ENCODE measurements around the gene PROZ.

PROZ gene

DNA sequence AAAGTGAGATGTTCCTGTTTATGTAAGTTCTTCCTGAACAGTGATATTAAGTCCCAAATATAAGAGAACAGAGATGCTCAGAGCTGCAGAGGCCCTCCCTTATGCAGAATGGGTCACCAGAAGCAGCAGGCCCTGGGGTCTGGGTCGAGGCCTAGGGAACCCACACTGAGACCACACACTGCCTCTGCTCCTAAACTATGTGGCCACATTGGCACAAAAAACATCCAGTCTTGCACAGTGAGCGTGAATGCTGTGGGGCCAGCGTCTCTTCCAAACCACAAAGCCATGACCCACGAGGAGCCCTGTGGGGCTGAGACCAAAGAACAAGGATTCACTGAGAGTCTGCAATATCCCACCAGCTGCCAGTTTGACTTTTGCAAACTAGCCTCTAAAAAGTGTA is 23.6 kb downstream of the PROZ start:
- DNase-seq, result no peak

- no peak for DNase-seq
These were observed 25.1 kb downstream of the PROZ start for GRCh38 chr13:113183450-113184129.

DNA sequence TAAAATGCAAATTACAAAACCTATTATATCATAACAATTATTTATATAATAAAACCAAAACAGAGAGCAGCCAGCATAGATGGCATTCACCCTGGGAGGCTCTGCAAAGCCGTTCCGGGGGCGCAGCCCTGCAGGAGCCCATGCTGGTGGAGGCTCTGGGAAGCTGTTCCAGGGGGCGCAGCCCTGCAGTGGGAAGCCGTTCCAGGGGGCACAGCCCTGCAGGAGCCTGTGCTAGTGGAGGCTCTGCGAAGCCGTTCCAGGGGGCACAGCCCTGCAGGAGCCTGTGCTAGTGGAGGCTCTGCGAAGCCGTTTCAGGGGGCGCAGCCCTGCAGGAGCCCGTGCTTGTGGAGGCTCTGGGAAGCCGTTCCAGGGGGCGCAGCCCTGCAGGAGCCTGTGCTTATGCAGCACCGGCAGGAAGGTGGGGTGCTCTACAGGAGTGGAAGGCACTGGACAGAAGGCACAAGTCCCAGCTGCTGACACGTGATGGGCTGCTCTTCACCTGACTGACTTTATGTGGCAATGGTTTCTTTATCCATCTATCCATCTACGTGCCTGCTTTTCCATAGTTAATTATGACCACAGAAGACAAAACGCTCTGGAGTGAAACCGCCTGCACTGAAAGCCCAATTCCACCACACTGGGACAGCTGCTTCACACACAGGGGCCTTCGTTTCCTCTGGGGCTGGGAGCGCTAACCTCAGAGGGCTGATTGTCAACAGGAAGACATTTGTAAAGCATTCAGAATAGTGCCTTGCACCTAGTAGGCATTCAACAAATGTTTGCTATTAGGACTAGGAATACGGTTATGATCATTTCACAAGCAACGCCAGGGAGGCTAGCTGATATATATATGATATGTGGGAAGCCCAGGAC is 26.4 kb downstream of the PROZ start:
- DNase-seq, result no peak

DNA sequence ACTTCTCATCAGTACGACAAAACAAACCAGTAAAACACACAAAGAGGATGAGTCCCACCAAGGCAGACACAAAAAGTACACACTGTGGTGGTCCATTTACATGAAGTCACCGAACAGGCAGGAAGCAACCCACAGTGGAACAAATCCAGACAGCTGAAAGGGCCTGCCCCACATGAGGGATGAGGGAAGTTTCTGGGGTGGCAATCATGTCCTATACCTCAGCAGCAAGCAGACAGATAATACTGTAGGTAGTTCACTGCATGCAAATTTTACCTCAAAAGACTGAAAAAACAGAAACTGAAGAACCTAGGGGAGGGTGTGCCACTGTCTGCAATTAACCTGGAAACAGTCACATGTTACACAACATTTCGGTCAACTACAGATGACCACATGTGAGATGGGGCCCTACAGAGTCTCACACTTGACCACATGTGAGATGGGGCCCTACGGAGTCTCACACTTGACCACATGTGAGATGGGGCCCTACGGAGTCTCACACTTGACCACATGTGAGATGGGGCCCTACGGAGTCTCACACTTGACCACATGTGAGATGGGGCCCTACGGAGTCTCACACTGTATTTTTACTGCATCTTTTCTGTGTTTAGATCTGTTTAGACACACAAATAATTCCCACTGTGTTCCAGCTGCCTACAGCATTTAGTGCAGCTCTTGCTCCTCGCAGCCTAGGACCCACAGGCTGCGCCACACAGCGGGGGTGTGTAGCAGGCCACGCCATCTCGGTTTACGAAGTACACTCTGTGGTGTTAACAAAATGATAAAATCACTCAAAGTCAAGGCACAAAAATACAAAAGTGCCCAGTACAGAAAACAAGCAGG is 27.8 kb downstream of the PROZ start:
- no peak for DNase-seq

DNA sequence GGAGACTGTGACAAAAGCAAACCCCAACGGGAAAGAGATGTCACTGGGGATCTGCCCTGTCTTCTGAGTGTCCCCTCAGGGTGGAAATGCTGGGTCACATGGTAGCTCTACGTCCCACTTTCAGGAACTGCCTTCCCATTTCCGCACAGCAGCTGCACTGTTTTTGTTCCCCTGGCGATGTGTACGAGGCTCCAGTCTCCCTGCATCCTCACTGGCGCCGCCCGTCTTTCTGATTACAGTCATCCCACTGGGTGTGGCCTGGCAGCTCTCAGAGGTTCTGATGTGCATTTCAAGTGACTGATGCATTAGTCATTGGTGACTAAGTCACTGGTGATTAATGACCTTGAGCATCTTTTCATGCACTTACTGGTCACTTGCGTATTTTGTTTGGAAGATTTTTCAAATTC is 28.8 kb downstream of the PROZ start:
- DNase-seq, result peak; percentile 100

DNA sequence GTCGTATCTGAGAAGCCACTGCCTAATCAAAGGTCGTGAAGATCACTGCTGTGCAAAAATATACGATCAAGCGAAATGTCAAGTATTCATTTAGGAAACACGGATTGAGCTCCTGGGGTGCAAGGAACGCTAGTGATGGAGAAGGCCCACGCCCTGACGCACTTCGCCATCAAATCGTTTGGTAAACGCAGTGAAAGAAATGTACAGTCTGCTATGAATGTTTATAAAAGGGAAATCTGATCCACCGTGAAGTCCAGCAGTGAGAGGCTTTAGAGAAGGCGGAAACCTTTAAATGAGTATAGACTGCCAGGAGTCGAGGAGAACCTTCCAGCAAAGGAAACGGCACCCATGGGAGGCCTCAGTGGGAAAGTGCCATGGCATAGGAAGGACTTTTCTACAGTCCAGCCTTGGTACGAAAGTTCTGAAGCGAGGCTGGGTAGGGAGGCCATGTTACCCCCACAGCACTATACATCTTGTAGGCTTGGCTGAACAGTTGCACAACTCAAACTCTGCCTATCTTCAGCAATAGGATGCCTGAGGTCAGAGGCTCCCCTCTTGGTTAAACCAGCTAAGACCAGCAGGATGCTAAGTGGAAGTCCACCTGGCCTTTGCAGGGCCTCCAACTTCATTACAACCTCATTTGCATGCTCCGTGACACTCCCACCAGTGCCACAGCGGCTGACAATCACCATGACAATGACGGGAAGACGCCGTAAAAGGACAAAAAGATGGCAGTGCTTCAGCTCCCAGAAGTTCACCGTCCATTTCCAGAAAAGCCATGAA is 29.6 kb downstream of the PROZ start:
- DNase-seq, result peak; percentile 26

GRCh38 chr13:113190181-113190580 is 31.7 kb downstream of the PROZ start:
- no peak for DNase-seq

DNA sequence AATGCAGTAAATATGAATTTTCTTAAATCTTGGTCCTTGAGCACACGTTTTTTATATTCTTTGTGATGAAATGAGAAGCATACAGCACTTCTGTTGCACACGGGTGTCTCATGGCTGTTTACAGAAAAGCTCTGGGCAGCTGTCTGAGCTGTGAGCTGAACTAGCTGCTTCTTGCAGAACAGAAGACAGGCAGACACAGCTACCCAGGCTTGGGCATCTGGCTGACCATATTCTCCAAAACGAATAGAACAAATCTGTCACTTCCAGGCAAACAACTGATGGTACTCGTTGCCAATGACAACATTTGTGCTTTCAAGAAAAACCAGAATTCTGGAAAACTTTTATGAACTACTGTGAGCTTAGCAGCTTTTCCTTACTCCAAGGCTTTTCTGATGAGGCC is 33.8 kb downstream of the PROZ start:
- DNase-seq, result no peak

- DNase-seq, result peak; percentile 85
These were observed 34.5 kb downstream of the PROZ start for GRCh38 chr13:113192902-113193301.

- no peak for DNase-seq
These were observed 36.9 kb downstream of the PROZ start for GRCh38 chr13:113195360-113195759.

DNA sequence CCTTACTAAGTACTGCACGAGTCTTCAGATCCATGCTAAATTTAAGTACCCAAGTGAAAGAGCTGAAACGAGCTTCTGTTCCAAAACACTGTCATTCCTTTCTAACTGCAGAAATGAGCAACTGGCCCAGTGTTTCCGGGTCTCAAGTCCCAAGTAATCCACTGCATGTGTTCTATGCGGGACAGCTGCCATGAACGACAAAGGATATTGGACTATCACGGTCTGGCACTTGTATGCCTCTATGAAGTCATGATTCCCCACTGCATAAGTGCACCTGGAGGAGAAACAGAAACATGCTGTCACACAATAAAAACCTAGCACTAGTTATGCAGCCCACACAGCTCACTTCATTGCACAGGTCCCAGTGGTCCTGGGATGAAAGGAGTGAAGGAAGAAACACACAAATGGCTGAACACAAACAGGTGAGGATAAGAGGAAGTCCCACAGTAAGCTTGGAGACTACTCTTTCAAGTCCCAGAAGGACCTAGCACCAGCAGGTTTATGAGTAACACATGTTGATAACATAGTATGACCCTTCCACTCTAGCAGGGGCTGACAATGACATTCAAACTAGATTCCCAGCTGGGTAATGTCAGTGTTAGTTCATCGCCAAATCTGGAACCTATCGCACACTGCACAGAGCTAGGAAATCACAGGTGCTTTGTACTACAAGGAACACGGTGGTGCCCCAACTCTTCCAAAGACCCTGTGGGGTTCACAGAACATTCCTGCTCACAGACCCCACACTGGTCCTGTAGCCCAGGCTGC is 38.7 kb downstream of the PROZ start:
- DNase-seq, result no peak

GRCh38 chr13:113201815-113202214 is 43.4 kb downstream of the PROZ start:
- DNase-seq, result no peak

- DNase-seq, result no peak
These were observed 44.5 kb downstream of the PROZ start for GRCh38 chr13:113202912-113203311.

DNA sequence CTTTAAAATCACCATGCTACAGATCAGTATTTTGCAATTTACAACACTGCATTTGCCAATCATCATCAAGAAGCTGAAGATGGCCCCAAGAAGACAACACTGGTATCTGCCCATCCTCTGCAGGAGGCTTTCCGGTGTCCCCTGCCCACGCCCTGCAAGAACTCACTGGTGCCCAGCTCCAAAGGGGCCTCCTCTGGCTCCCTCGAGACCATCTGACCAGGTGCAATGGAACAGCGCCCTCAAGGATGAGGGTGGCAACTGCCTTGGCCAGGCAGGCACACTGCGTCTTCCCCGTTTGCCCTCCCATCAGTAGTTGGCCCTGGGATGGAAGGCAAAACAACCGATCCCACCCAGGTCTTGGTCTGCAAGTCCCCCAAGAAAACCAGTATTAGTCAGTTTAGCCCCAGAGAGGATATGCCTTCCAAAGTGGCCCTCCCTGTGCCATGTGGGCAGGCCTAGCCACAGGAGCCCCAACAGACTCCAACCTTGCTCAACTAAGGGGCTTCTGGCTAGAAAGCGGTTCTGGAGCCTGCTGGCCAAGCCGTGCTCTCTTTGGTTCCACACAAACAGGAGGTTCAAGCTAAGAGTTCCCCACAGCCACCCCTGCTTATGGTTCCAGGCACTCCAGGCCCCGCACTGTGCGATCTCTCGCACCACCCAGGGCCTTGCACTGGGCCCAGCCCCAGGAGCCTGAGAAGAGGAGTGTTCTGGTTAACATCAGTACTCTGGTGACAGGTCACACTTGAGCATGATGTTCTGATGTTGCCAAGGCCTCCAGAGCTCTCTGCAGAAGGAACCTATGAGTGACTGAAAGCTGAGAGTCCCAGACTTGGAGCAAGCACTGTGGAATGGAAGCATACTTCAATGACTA is 45.3 kb downstream of the PROZ start:
- no peak for DNase-seq

- DNase-seq, result no peak
These were observed 45.9 kb downstream of the PROZ start for GRCh38 chr13:113204378-113204734.

DNA sequence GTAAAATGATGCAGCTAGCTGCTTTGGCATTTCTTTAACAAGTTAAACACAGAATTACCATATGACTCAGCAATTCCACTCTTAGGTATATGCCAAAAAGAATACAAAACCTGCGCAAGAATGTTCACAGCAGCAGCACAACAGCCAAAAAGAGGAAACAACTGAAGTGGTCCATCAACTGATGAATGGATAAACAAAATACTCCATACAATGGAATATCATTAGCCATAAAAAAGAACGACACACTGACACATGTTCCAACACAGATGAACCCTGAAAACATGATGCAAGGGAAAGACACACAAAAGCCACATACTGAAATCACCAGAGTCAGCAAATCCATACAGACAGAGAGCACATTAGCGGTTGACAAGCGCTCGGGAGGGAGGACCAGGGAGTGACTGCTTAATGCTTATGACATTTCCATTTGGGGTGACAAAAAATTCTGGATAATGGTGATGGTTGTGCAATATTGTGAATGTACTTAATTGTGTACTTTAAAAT is 47.0 kb downstream of the PROZ start:
- DNase-seq, result no peak

- DNase-seq, result no peak
These were observed 49.0 kb downstream of the PROZ start for GRCh38 chr13:113207460-113207859.

- peak; percentile 58 for DNase-seq
These were observed 49.5 kb downstream of the PROZ start for GRCh38 chr13:113207890-113208420.

- peak; percentile 86 for DNase-seq
These were observed 50.2 kb downstream of the PROZ start, which contains the start of gene PCID2 for GRCh38 chr13:113208421-113209335. Gene PCID2 (minus strand): TSS chr13:113208669. CDS start chr13:113208634, 35 bp downstream.
